PC-3 (cell line): ENCODE measurements around the gene LMCD1. TPM values are rescaled to one million over a fixed set of nuclear protein-coding genes. Genes with fewer than 3 reads are reported as not detected.

ENCODE experiments used
- ATAC-seq: fragments of 200-7000 bp; cut with Tn5 transposase; 2 replicates; pipeline ENCODE4 v1.9.1; 2020; ENCODE audit warnings: mild to moderate bottlenecking, moderate library complexity
- BruUV-seq: library from RNA; stranded (reverse); fragments of 400-500 nt; replicated peaks from 2 replicates; lab custom pipeline; 2021; lab: Mats Ljungman, UMichigan
- CTCF ChIA-PET: fragments of 300-600 bp; sonication (Branson Sonifier 250); formaldehyde crosslinking; loops from one replicate; lab custom pipeline; 2022; ENCODE audit warnings: antibody characterized with exemption; lab: Charles Lee
- POLR2A ChIA-PET: fragments of 300-600 bp; sonication (Branson Sonifier 250); formaldehyde crosslinking; loops from one replicate; lab custom pipeline; 2022; ENCODE audit warnings: antibody characterized with exemption; ENCODE audit not compliant: unreplicated experiment; lab: Charles Lee
- DNase-seq: peaks from one replicate; pipeline ENCODE4 v3.0.0-alpha.2; 2015
- H2AFZ ChIP-seq: fragments of 300-600 bp; sonication (generic); 2 replicates; pipeline ENCODE4 v1.6.0; 2016; ENCODE audit warnings: antibody characterized with exemption, low read length
- H3F3A ChIP-seq: fragments of 300-600 bp; sonication (generic); one replicate; pipeline ENCODE4 v1.6.0; 2017; ENCODE audit warnings: antibody characterized with exemption, low read length, control low read depth, mild to moderate bottlenecking; ENCODE audit not compliant: unreplicated experiment
- H3K27ac ChIP-seq: fragments of 300-600 bp; sonication (generic); 2 replicates; pipeline ENCODE4 v1.5.1; 2016; ENCODE audit warnings: mild to moderate bottlenecking, low read length
- H3K27me3 ChIP-seq: fragments of 300-600 bp; sonication (generic); 2 replicates; pipeline ENCODE4 v1.6.1; 2016; ENCODE audit warnings: low read length, mixed read lengths
- H3K36me3 ChIP-seq: fragments of 300-600 bp; sonication (generic); 2 replicates; pipeline ENCODE4 v1.6.1; 2016; ENCODE audit warnings: low read depth, mixed run types, low read length, mixed read lengths
- H3K4me1 ChIP-seq: fragments of 300-600 bp; sonication (generic); 2 replicates; pipeline ENCODE4 v1.5.1; 2016; ENCODE audit warnings: low read length; ENCODE audit not compliant: insufficient read depth
- H3K4me2 ChIP-seq: fragments of 300-600 bp; sonication (generic); 2 replicates; pipeline ENCODE4 v1.6.0; 2016; ENCODE audit warnings: low read length
- H3K4me3 ChIP-seq: fragments of 300-600 bp; sonication (generic); 2 replicates; pipeline ENCODE4 v1.5.1; 2016; ENCODE audit warnings: mild to moderate bottlenecking, low read length, mixed read lengths
- H3K79me2 ChIP-seq: fragments of 300-600 bp; sonication (generic); 2 replicates; pipeline ENCODE4 v1.6.1; 2017; ENCODE audit warnings: low read length, mixed read lengths
- H3K9ac ChIP-seq: fragments of 300-600 bp; sonication (generic); 2 replicates; pipeline ENCODE4 v1.6.0; 2016; ENCODE audit warnings: mild to moderate bottlenecking, low read length
- H3K9me2 ChIP-seq: fragments of 300-600 bp; sonication (generic); replicated peaks from 2 replicates; pipeline ENCODE4 v1.6.1; 2016; ENCODE audit warnings: mixed run types, low read length, mixed read lengths
- H3K9me3 ChIP-seq: fragments of 300-600 bp; sonication (generic); 2 replicates; pipeline ENCODE4 v1.6.1; 2016; ENCODE audit warnings: low read length, mixed read lengths
- H4K20me1 ChIP-seq: fragments of 300-600 bp; sonication (generic); 2 replicates; pipeline ENCODE4 v1.6.1; 2016; ENCODE audit warnings: low read length, mixed read lengths
- CTCF ChIP-seq: fragments of 300-600 bp; sonication (generic); conservative IDR thresholded peaks from 2 replicates; pipeline ENCODE4 v1.5.1; 2017; ENCODE audit warnings: antibody characterized with exemption, low read depth, mild to moderate bottlenecking, low read length
- EZH2 ChIP-seq: fragments of 300-600 bp; sonication (generic); IDR thresholded peaks from one replicate; pipeline ENCODE4 v1.6.1; 2017; ENCODE audit warnings: antibody characterized with exemption, mild to moderate bottlenecking, low read length; ENCODE audit not compliant: unreplicated experiment
- EZH2phosphoT487 ChIP-seq: fragments of 300-600 bp; sonication (generic); IDR thresholded peaks from 2 replicates; pipeline ENCODE4 v1.6.1; 2018; ENCODE audit warnings: mild to moderate bottlenecking, antibody characterized with exemption, low read length, borderline replicate concordance
- intact Hi-C: fragments of 100-400 bp; cut with micrococcal nuclease; formaldehyde crosslinking; loops from 2 replicates; pipeline ENCODE4 v1.9.0; 2023
- total RNA-seq: library from RNA; depleted of rRNA; stranded (reverse); fragments of >200 nt; gene quantifications from 2 replicates; pipeline ENCODE4 v1.2.3, GENCODE V29; 2014

Gene LMCD1
- total RNA-seq, 1 experiment from 2014 or later, result 9.1 TPM

DNA sequence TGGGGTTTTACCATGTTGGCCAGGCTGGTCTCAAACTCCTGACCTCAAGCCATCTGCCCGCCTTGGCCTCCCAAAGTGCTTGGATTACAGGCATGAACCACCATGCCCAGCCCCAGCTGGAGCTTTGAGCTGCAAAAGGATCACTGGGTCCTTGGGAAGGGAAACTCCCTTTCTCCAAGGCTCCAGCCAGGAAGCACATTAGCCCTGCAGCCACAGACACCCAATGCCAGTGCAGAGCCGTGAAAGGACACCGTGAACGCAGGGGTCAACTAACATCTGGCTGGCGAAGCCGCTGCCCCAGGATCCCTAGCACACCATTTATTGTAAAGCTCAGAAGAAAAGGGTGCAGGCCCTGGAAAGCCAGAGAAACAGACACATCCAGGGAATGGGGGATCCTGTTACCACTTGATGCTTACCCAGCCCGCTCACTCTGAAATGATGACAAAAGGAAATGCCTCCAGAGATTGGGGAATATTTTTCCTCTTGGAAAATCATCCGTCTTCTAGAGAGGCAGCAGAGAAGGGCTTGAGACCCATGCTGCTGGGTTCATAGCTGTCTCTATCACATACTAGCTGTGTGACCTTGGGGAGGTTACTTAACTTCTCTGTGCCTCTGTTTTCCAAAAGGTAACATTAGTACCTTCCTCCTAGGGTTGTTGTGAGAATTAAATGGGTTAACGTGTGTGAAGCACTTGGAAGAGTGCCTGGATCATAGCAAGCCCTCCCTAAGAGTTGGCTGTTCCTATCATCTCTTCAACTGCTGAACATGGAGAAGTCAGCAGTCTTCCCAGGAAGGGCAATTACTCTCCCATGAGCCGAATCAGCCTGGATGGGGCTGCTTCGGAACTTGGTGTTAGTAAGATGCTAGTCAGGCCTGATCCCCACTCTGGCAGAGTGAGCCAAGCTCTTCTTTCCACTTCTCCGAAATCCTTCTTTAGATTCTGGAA lies 40.8 kb downstream of the LMCD1 start:
- no peaks in the 10 kb centered on the region for H3K9me3 ChIP-seq

GRCh38 chr3:8546609-8547008 lies 45.0 kb downstream of the LMCD1 start:
- no peaks in the 10 kb centered on the region for H3K4me1 ChIP-seq
- no peak overlapping the region for H2AFZ ChIP-seq
- no peak overlapping the region for H3K4me3 ChIP-seq
- ChIA-PET CTCF (interaction anchor here (0.6 kb wide), 1 partner anchor 167 kb away, joined by 4 read pairs; no protein-coding TSS in a partner anchor), POLR2A (no interaction called here)
- no peaks in the 10 kb centered on the region for H3K27me3 ChIP-seq
- no peak overlapping the region for H3K4me2 ChIP-seq
- intact Hi-C loops, result no loop called here
- BruUV-seq, result no TSS peak
- H3K27ac ChIP-seq, result no peak overlapping the region
- no peaks in the 10 kb centered on the region for H3K9me2 ChIP-seq
- H3K79me2 ChIP-seq, result no peaks in the 10 kb centered on the region
- H4K20me1 ChIP-seq, result no peaks in the 10 kb centered on the region
- ATAC-seq, result no peak
- no peak for TF ChIP-seq EZH2phosphoT487
- no peak for TF ChIP-seq EZH2
- TF ChIP-seq CTCF, result no peak
- no peak for DNase-seq
- H3K9me3 ChIP-seq, result no peaks in the 10 kb centered on the region
- H3F3A ChIP-seq, result no peaks in the 10 kb centered on the region
- H3K36me3 ChIP-seq, result no peaks in the 10 kb centered on the region
- no peak overlapping the region for H3K9ac ChIP-seq

More for the DNA sequence above, 40.8 kb downstream of the LMCD1 start:
- H3K4me2 ChIP-seq, result no peak overlapping the region
- BruUV-seq, result no TSS peak
- no peaks in the 10 kb centered on the region for H3K9me2 ChIP-seq
- H3K9ac ChIP-seq, result no peak overlapping the region
- no peaks in the 10 kb centered on the region for H3K27me3 ChIP-seq
- ChIA-PET POLR2A (no interaction called here), CTCF (no interaction called here)
- H3F3A ChIP-seq, result no peaks in the 10 kb centered on the region
- DNase-seq, result no peak
- TF ChIP-seq EZH2phosphoT487 (no peak), CTCF (no peak), EZH2 (no peak)
- no peak for ATAC-seq
- H3K4me1 ChIP-seq, result peaks cover 12% of the 10 kb centered on the region
- H4K20me1 ChIP-seq, result no peaks in the 10 kb centered on the region
- intact Hi-C loops, result no loop called here
- H3K4me3 ChIP-seq, result no peak overlapping the region
- no peak overlapping the region for H2AFZ ChIP-seq
- no peak overlapping the region for H3K27ac ChIP-seq
- no peaks in the 10 kb centered on the region for H3K36me3 ChIP-seq
- no peaks in the 10 kb centered on the region for H3K79me2 ChIP-seq
